GM18861 (cell line): ENCODE results near the gene ROCK2.
"Not testable (repeated sequence)": the region's sequence is repeated elsewhere in the genome, so short reads cannot be mapped to it uniquely, and the experiment has no call there.

Source experiments
- ATAC-seq: cut with Tn5 transposase; IDR thresholded peaks from one replicate; pipeline ENCODE4 v1.9.1; 2021; ENCODE audit not compliant: unreplicated experiment

Gene ROCK2

GRCh38 chr2:11278219-11278618 lies 66.2 kb downstream of the ROCK2 start:
- ATAC-seq = no peak

DNA sequence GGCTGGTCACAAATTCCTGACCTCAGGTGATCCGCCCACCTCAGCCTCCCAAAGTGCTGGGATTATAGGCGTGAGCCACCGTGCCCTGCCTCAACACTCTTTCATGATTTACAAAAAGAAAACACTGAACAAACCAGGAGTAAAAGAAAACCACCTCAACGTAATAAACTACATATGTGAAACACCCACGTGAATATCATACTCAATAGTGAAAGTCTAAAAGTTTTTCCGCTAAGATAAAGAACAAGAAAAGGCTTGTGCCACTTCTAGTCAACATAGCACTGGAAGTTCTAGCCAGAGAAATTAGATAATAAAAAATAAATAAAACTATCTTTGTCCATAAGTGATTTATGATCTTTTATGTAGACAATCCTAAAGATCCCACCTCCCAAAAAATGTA lies 68.5 kb downstream of the ROCK2 start:
- ATAC-seq = no peak

DNA sequence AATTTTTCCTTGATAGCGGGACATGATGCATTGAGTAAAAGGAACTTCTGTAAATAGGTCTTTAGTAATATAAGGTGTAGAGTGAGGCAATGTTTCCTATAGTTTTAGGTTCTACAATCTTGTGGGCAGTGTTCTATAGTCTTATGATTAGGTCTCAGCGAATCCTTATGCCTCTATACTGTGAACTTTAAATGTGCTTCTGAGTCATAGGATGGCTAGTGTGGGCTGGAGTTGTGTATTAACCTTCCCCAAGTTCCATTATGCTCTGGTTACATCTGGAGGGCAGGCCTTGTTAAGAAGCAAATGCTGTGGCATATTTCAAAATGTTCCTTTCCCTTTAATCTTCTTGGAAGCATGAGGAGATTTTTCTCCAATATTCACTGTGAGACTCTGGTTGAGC lies 73.5 kb downstream of the ROCK2 start:
- no peak for ATAC-seq

GRCh38 chr2:11267931-11268330 lies 76.5 kb downstream of the ROCK2 start:
- no peak for ATAC-seq

GRCh38 chr2:11264818-11265217 lies 79.6 kb downstream of the ROCK2 start:
- ATAC-seq = no peak

DNA sequence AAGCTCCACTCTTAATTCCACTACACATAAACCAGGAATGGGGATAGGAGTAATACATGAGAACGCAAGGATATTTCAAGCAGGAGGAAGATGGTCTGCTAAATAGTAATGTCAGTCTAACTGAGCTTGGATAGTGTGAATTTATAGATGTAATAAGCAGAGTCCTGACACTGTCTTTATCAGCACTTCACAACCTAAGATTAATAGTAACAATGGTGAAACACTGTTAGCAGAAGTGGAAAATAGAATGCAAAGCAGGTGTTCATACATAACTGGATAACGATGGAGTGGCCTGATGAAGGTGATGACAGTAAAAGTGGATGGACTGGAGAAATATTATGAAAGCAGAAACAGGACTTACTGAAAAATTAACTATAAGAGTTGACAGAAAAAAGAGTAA lies 80.4 kb downstream of the ROCK2 start:
- ATAC-seq = no peak

- no peak for ATAC-seq
Observed at GRCh38 chr2:11263177-11263576, 81.3 kb downstream of the ROCK2 start.

- ATAC-seq = not testable (repeated sequence)
Observed at GRCh38 chr2:11262438-11262837, 82.0 kb downstream of the ROCK2 start.

DNA sequence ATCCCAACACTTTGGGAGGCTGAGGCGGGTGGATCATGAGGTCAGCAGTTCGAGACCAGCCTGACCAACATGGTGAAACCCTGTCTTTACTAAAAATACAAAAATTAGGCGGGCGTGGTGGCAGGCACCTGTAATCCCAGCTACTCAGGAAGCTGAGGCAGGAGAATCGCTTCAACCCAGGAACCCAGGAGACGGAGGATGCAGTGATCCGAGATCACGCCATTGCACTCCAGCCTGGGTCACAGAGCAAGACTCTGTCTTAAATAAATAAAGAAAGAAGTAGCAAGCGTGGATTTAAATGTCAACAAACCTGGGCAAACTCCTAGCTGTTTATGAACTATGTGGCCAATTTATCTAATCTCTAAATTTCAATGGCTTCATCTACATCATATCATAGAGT lies 82.9 kb downstream of the ROCK2 start:
- not testable (repeated sequence) for ATAC-seq

- ATAC-seq = no peak
Observed at GRCh38 chr2:11260979-11261378, 83.5 kb downstream of the ROCK2 start.

DNA sequence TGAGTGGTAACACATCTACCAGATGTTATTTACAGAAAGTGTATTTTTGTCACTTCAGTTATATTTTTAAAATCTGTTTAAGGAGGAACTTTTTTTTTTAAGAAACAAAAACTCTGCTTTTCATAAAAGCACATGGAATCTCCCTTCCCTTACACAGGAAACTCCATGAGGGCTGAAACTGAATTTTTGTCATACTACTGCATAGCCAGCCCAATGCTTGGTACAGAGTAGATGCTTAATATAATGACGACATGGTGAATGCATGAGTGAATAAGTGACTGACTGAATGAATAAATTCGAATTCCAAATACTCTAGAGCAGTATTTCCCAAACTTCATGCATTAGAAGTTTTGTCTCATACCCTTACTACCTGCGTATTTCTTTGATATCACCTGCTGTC lies 86.5 kb downstream of the ROCK2 start:
- ATAC-seq = no peak

- ATAC-seq = no peak
Observed at GRCh38 chr2:11257078-11257477, 87.4 kb downstream of the ROCK2 start.

GRCh38 chr2:11256166-11256565 lies 88.3 kb downstream of the ROCK2 start:
- no peak for ATAC-seq

- no peak for ATAC-seq
Observed at GRCh38 chr2:11254100-11254536, 90.3 kb downstream of the ROCK2 start.

DNA sequence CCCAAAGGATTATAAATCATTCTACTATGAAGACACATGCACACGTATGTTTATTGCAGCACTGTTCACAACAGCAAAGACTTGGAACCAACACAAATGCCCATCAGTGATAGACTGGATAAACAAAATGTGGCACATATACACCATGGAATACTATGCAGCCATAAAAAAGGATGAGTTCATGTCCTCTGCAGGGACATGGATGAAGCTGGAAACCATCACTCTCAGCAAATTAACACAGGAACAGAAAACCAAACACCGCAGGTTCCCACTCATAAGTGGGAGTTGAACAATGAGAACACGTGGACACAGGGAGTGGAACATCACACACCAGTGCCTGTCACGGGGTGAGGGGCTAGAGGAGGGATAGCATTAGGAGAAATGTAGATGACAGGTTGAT lies 92.0 kb downstream of the ROCK2 start:
- not testable (repeated sequence) for ATAC-seq

GRCh38 chr2:11250400-11251196 lies 93.8 kb downstream of the ROCK2 start:
- no peak for ATAC-seq

GRCh38 chr2:11245322-11245721 lies 99.1 kb downstream of the ROCK2 start:
- ATAC-seq = no peak

DNA sequence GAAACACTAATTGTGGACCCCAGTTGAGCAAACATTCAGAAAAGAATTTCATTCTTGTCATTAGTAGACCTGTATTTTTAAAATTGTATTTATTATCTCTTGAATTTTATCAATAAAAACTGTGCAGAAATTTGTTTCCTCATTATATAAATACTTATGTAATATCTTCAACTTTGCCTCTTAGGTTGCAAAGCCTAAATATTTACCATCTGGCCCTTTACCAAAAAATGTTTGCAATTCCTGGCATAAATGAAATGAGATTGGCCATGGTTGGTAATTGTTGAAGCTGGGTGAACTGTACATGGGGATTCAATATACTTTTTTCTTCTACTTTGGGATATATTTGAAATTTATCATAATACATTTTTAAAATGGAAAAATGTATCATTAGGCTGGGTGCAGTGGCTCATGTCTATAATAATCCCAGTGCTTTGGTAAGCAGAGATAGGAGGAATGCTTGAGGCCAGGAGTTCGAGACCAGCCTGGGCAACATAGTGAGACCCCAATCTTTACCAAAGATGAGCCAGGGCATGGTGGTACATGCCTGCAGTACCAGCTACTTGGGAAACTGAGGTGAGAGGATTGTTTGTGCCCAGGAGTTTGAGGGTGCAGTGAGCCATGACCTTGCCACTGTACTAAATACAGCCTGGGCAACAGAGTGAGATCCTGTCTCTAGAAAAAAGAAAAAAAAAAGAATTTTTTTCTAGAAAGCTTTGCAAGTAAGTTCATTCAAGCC lies 100.2 kb downstream of the ROCK2 start:
- no peak for ATAC-seq

DNA sequence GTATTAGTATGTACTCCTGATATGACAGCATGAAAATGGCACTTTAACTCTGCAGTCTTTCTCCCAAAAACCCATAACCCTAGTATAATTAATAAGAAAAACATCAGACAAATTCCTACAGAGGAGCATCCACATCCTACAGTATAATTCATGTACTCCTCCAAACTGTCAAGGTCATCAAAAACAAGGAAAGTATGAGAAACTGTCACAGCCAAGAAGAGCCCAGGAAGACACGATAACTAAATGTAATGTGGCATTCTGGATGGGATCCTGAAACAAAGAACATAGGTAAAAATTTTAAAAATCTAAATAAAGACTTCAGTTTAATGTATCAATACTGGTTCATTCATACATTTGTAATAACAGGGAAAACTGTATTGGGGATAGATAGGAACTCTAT lies 100.9 kb downstream of the ROCK2 start:
- ATAC-seq = no peak

GRCh38 chr2:11242542-11243174 lies 101.8 kb downstream of the ROCK2 start:
- ATAC-seq = no peak

GRCh38 chr2:11241412-11242203 lies 102.8 kb downstream of the ROCK2 start:
- no peak for ATAC-seq
